ENCODE data around the gene RAVER1.
"Not testable (repeated sequence)": the region's sequence is repeated elsewhere in the genome, so short reads cannot be mapped to it uniquely, and the experiment has no call there.

The RAVER1 gene

GRCh38 chr19:10346509-10346908 is 13.2 kb upstream of the RAVER1 start:
- no peak for DNase-seq (ENCODE audit: low spot score)

GRCh38 chr19:10344780-10345179 is 11.5 kb upstream of the RAVER1 start:
- DNase-seq (ENCODE audit: low spot score) = no peak

GRCh38 chr19:10343495-10343894 is 10.2 kb upstream of the RAVER1 start:
- DNase-seq (ENCODE audit: low spot score) = no peak

- DNase-seq (ENCODE audit: low spot score) = no peak
These were observed 6.6 kb upstream of the RAVER1 start for GRCh38 chr19:10339977-10340376.

GRCh38 chr19:10339380-10339960 is 6.1 kb upstream of the RAVER1 start, which contains the start of gene ICAM3:
Gene ICAM3 (minus strand): TSS chr19:10339624. CDS start chr19:10339614, 10 bp downstream.
- no peak for DNase-seq (ENCODE audit: low spot score)

GRCh38 chr19:10338940-10339339 is 5.6 kb upstream of the RAVER1 start:
- DNase-seq (ENCODE audit: low spot score) = no peak

GRCh38 chr19:10336725-10337124 is 3.4 kb upstream of the RAVER1 start:
- not testable (repeated sequence) for DNase-seq (ENCODE audit: low spot score)

- DNase-seq (ENCODE audit: low spot score) = no peak
These were observed 2.1 kb upstream of the RAVER1 start for GRCh38 chr19:10335352-10335985.

- DNase-seq (ENCODE audit: low spot score) = peak; percentile 81
These were observed 1.4 kb upstream of the RAVER1 start for GRCh38 chr19:10334588-10335351.

GRCh38 chr19:10333758-10334587 is 644 bp upstream of the RAVER1 start:
- no peak for DNase-seq (ENCODE audit: low spot score)

GRCh38 chr19:10332158-10332964 is 968 bp downstream of the RAVER1 start:
- DNase-seq (ENCODE audit: low spot score) = no peak

- no peak for DNase-seq (ENCODE audit: low spot score)
These were observed 3.8 kb downstream of the RAVER1 start for GRCh38 chr19:10329555-10329954.

GRCh38 chr19:10328558-10329429 is 4.5 kb downstream of the RAVER1 start:
- no peak for DNase-seq (ENCODE audit: low spot score)

GRCh38 chr19:10327793-10328192 is 5.5 kb downstream of the RAVER1 start:
- DNase-seq (ENCODE audit: low spot score) = no peak

GRCh38 chr19:10325732-10326131 is 7.6 kb downstream of the RAVER1 start:
- no peak for DNase-seq (ENCODE audit: low spot score)

- no peak for DNase-seq (ENCODE audit: low spot score)
These were observed 11.2 kb downstream of the RAVER1 start for GRCh38 chr19:10321874-10322835.

GRCh38 chr19:10321417-10321797 is 11.9 kb downstream of the RAVER1 start:
- no peak for DNase-seq (ENCODE audit: low spot score)

- DNase-seq (ENCODE audit: low spot score) = no peak
These were observed 12.5 kb downstream of the RAVER1 start for GRCh38 chr19:10320602-10321416.

Data from SK-N-DZ (cell line).